IMR-90 (cell line): ENCODE data around the gene RAB20. TPM values are rescaled to one million over a fixed set of nuclear protein-coding genes. Genes with fewer than 3 reads are reported as not detected.

ENCODE experiments used
- ATAC-seq: fragments of 200-7000 bp; cut with Tn5 transposase; 2 replicates; pipeline ENCODE4 v1.9.1; 2020; ENCODE audit warnings: low read depth, mild to moderate bottlenecking, moderate library complexity
- BruUV-seq: library from RNA; stranded (reverse); fragments of 400-500 nt; replicated peaks from 2 replicates; lab custom pipeline; 2021; lab: Mats Ljungman, UMichigan
- CTCF ChIA-PET: fragments of 300-600 bp; formaldehyde crosslinking; extraction: SDS; loops from one replicate; lab custom pipeline; 2021; ENCODE audit warnings: antibody characterized with exemption; lab: Yijun Ruan, JAX
- POLR2A ChIA-PET: fragments of 300-600 bp; sonication (Branson Sonifier 250); formaldehyde crosslinking; loops from one replicate; lab custom pipeline; 2022; ENCODE audit warnings: antibody characterized with exemption; ENCODE audit not compliant: unreplicated experiment; lab: Charles Lee
- DNase-seq: peaks from one replicate; pipeline ENCODE4 v3.0.0; 2013
- H2AFZ ChIP-seq: replicated peaks from 2 replicates; pipeline ENCODE3; 2013; ENCODE audit warnings: low read length, mild to moderate bottlenecking; ENCODE audit not compliant: poor library complexity
- H2AK5ac ChIP-seq: 2 replicates; pipeline ENCODE4 v1.6.1; 2013; ENCODE audit warnings: low read depth, low read length, inconsistent platforms
- H2AK9ac ChIP-seq: replicated peaks from 2 replicates; pipeline ENCODE3; 2013; ENCODE audit warnings: mild to moderate bottlenecking, low read depth, low read length, moderate library complexity; ENCODE audit not compliant: poor library complexity
- H2BK120ac ChIP-seq: 2 replicates; pipeline ENCODE4 v1.6.1; 2013; ENCODE audit warnings: low read depth, low read length, inconsistent platforms
- H2BK15ac ChIP-seq: 3 replicates; pipeline ENCODE4 v1.6.1; 2013; ENCODE audit warnings: low read depth, low read length, inconsistent platforms
- H2BK20ac ChIP-seq: 2 replicates; pipeline ENCODE4 v1.6.1; 2013; ENCODE audit warnings: low read depth, mild to moderate bottlenecking, inconsistent platforms, low read length, moderate library complexity
- H2BK5ac ChIP-seq: 2 replicates; pipeline ENCODE4 v1.6.1; 2013; ENCODE audit warnings: mild to moderate bottlenecking, low read depth, low read length, inconsistent platforms; ENCODE audit not compliant: poor library complexity, severe bottlenecking
- H3K14ac ChIP-seq: replicated peaks from 2 replicates; pipeline ENCODE4 v1.6.1; 2013; ENCODE audit warnings: low read depth, low read length, inconsistent platforms
- H3K18ac ChIP-seq: 2 replicates; pipeline ENCODE4 v1.6.1; 2013; ENCODE audit warnings: low read depth, low read length, control low read depth
- H3K23ac ChIP-seq: 2 replicates; pipeline ENCODE4 v1.6.1; 2013; ENCODE audit warnings: low read depth, low read length, inconsistent platforms
- H3K27ac ChIP-seq: 2 replicates; pipeline ENCODE4 v1.5.1; 2013; ENCODE audit warnings: mild to moderate bottlenecking, control low read depth, low read length; ENCODE audit not compliant: insufficient read depth
- H3K27me3 ChIP-seq: 2 replicates; pipeline ENCODE4 v1.6.1; 2013; ENCODE audit warnings: low read length; ENCODE audit not compliant: control insufficient read depth, insufficient read depth
- H3K36me3 ChIP-seq: 2 replicates; pipeline ENCODE4 v1.6.1; 2013; ENCODE audit warnings: low read length, mixed read lengths; ENCODE audit not compliant: control insufficient read depth, insufficient read depth
- H3K4ac ChIP-seq: 2 replicates; pipeline ENCODE4 v1.6.1; 2013; ENCODE audit warnings: low read depth, low read length, inconsistent platforms
- H3K4me1 ChIP-seq: 2 replicates; pipeline ENCODE4 v1.6.1; 2013; ENCODE audit warnings: low read length, mixed read lengths; ENCODE audit not compliant: control insufficient read depth, insufficient read depth
- H3K4me2 ChIP-seq: 2 replicates; pipeline ENCODE4 v1.6.1; 2013; ENCODE audit warnings: low read depth, mild to moderate bottlenecking, control low read depth, low read length, moderate library complexity
- H3K4me3 ChIP-seq: 2 replicates; pipeline ENCODE4 v1.5.1; 2013; ENCODE audit warnings: low read depth, mild to moderate bottlenecking, control low read depth, low read length, moderate library complexity; ENCODE audit not compliant: insufficient read depth
- H3K56ac ChIP-seq: 2 replicates; pipeline ENCODE4 v1.6.1; 2013; ENCODE audit warnings: low read length, inconsistent platforms; ENCODE audit not compliant: insufficient read depth; ENCODE audit errors: extremely low read depth
- H3K79me1 ChIP-seq, 2 experiments: 2 replicates each; pipeline ENCODE4 v1.6.1; 2013; ENCODE audit warnings: low read length in 2 of 2, inconsistent platforms in 1 of 2, low read depth in 1 of 2
- H3K9ac ChIP-seq: 2 replicates; pipeline ENCODE4 v1.6.1; 2013; ENCODE audit warnings: low read depth, low read length, control low read depth
- H3K9me1 ChIP-seq: 2 replicates; pipeline ENCODE4 v1.6.1; 2013; ENCODE audit warnings: low read length, inconsistent platforms; ENCODE audit not compliant: insufficient read depth
- H3K9me3 ChIP-seq: 2 replicates; pipeline ENCODE4 v1.6.1; 2013; ENCODE audit warnings: low read length; ENCODE audit not compliant: control insufficient read depth, insufficient read depth
- H4K20me1 ChIP-seq: 2 replicates; pipeline ENCODE4 v1.6.1; 2013; ENCODE audit warnings: low read length, inconsistent platforms; ENCODE audit not compliant: insufficient read depth
- H4K5ac ChIP-seq: 2 replicates; pipeline ENCODE4 v1.6.1; 2013; ENCODE audit warnings: mild to moderate bottlenecking, low read depth, low read length, control low read depth
- H4K8ac ChIP-seq, 2 experiments: 2 replicates each; pipeline ENCODE4 v1.6.1; 2013; ENCODE audit warnings: low read depth in 2 of 2, low read length in 2 of 2, control low read depth in 1 of 2, inconsistent platforms in 1 of 2
- H4K91ac ChIP-seq: 2 replicates; pipeline ENCODE4 v1.6.1; 2013; ENCODE audit warnings: low read depth, low read length, inconsistent platforms; ENCODE audit not compliant: insufficient read depth
- ELK1 ChIP-seq: fragments of 150-350 bp; IDR thresholded peaks from 2 replicates; pipeline ENCODE4 v1.6.1; 2016; ENCODE audit warnings: low read depth, mild to moderate bottlenecking, low read length, moderate library complexity, borderline replicate concordance
- WGBS, 2 experiments: methylation state at CpG; one replicate each; pipeline versions ENCODE4 v1.1.5 to v1.1.7; 2013; ENCODE audit warnings: missing lambda C conversion rate in 2 of 2; ENCODE audit not compliant: insufficient read length in 1 of 2; ENCODE audit errors: extremely low coverage in 2 of 2; 5-methylcytosine and 5-hydroxymethylcytosine counted together
- dilution Hi-C: fragments of 300-500 bp; cut with HindIII; formaldehyde crosslinking; loops from one replicate; pipeline ENCODE4 v1.14.3; 2018; ENCODE audit warnings: low sequenced_read_pairs; ENCODE audit not compliant: unreplicated experiment
- in situ Hi-C: fragments of 300-500 bp; cut with MboI; formaldehyde crosslinking; loops from 3 replicates; pipeline ENCODE4 v1.14.3; 2019; ENCODE audit warnings: low sequenced_read_pairs, inconsistent platforms, mixed read lengths
- intact Hi-C: fragments of 100-400 bp; cut with micrococcal nuclease; formaldehyde crosslinking; loops from 2 replicates; pipeline ENCODE4 v1.10.0; 2022
- polyA plus RNA-seq, 3 experiments: library from polyadenylated mRNA; depleted of rRNA; stranded (reverse); fragments of >200 nt; gene quantifications; 2 replicates each; pipeline ENCODE4 v1.2.3, GENCODE V29; 2012; ENCODE audit warnings: low replicate concordance in 1 of 3
- total RNA-seq: library from RNA; depleted of rRNA; stranded (reverse); fragments of >200 nt; gene quantifications from 2 replicates; pipeline ENCODE4 v1.2.3, GENCODE V29; 2012

The RAB20 gene
- total and polyA plus RNA-seq, 2 of the 4 experiments (the other 2 are of a cell fraction): 3.8 to 5.1 TPM

GRCh38 chr13:110576070-110576394 is 14.5 kb upstream of the RAB20 start:
- BruUV-seq: no TSS peak
- Histone ChIP-seq H3K4ac (no peak overlapping the region), H3K18ac (no peak overlapping the region), H2BK20ac (no peak overlapping the region), H2BK15ac (no peak overlapping the region), H3K4me3 (no peak overlapping the region), H3K4me1 (peaks cover 3% of the 10 kb centered on the region; the same call in 1 of the 2 replicates), H2AFZ (no peak overlapping the region), H3K9ac (no peak overlapping the region), H4K8ac (no peak overlapping the region), H2BK120ac (no peak overlapping the region), H4K5ac (no peak overlapping the region), H3K27ac (no peak overlapping the region), H4K91ac (no peak overlapping the region), H3K36me3 (no peaks in the 10 kb centered on the region), H3K4me2 (no peak overlapping the region), H2AK9ac (no peak overlapping the region), H3K79me1 (no peaks in the 10 kb centered on the region), H3K9me3 (no peaks in the 10 kb centered on the region), H4K20me1 (no peaks in the 10 kb centered on the region), H3K23ac (no peak overlapping the region), H3K27me3 (peaks cover 39% of the 10 kb centered on the region), H3K56ac (no peak overlapping the region), H3K14ac (no peak overlapping the region), H3K9me1 (no peaks in the 10 kb centered on the region), H2AK5ac (no peak overlapping the region), H2BK5ac (no peak overlapping the region)
- TF ChIP-seq ELK1: no peak
- ChIA-PET POLR2A (no interaction called here), CTCF (interaction anchor here (0.7 kb wide), 1 partner anchor 21 kb away, joined by 3 read pairs; no protein-coding TSS in a partner anchor)
- dilution Hi-C loops: no loop called here
- WGBS, 2 experiments: 90% methylated on average over 5 of the region's 7 CpGs; no CpG with 5 or more reads in 1 of the 2 experiments
- no peak for DNase-seq
- ATAC-seq: no peak
- in situ Hi-C loops: loop anchor here (25.0 kb wide), 1 partner anchor 236 kb away; no protein-coding TSS in a partner anchor
- intact Hi-C loops: no loop called here
